ENCODE measurements around the gene IFIT3.

Gene IFIT3

GRCh38 chr10:89301721-89302445 lies 25.9 kb upstream of the IFIT3 start, which contains the start of gene IFIT2:
TSS of gene IFIT2 (plus strand) at chr10:89302046. CDS start at chr10:89302124, 78 bp downstream.
- Histone ChIP-seq H3K27me3 (ENCODE audit: insufficient read depth, low read length, poor library complexity) (no peaks in the 10 kb centered on the region), H4K20me1 (ENCODE audit: insufficient read depth, low read length) (no peaks in the 10 kb centered on the region), H3K9me3 (ENCODE audit: insufficient read depth, low read length, severe bottlenecking) (no peaks in the 10 kb centered on the region), H3K27ac (ENCODE audit: low read length) (peak within 1 kb of the TSS; percentile 85), H3K9ac (ENCODE audit: low read depth, low read length) (peak within 1 kb of the TSS; percentile 58), H2AFZ (ENCODE audit: low read depth, low read length) (peak within 1 kb of the TSS; percentile 79), H3K4me3 (ENCODE audit: low read depth in 1 of 2, low read length in 2 of 2) (peak within 1 kb of the TSS; percentile 58 to 64), H3K36me3 (ENCODE audit: insufficient read depth, low read length) (peaks cover 10% of the 10 kb centered on the region; the same call in 1 of the 2 replicates), H3K4me2 (ENCODE audit: insufficient read depth, low read length) (peak within 1 kb of the TSS; percentile 70), H3K4me1 (ENCODE audit: insufficient read depth, low read length) (peaks cover 33% of the 10 kb centered on the region), H3K79me2 (ENCODE audit: insufficient read depth, low read length) (peaks cover 3% of the 10 kb centered on the region; the same call in 1 of the 2 replicates)
- ATAC-seq (ENCODE audit: insufficient read depth, low read depth) (peak; percentile 84), DNase-seq (peak; percentile 49)
- TF ChIP-seq EZH2 (IDR thresholded peaks at IDR 0.05; ENCODE audit: borderline replicate concordance, low read depth, low read length, severe bottlenecking) = no peak
- no peak for TF ChIP-seq CTCF (IDR thresholded peaks at IDR 0.05; ENCODE audit: borderline replicate concordance, extremely low read depth, low read length, poor library complexity, severe bottlenecking)

GRCh38 chr10:89302625-89303024 lies 25.2 kb upstream of the IFIT3 start:
- ATAC-seq (ENCODE audit: insufficient read depth, low read depth) = no peak
- Histone ChIP-seq H3K36me3 (ENCODE audit: insufficient read depth, low read length) (peaks cover 10% of the 10 kb centered on the region; the same call in 1 of the 2 replicates), H3K27ac (ENCODE audit: low read length) (peak overlapping the region; percentile 85), H3K9me3 (ENCODE audit: insufficient read depth, low read length, severe bottlenecking) (no peaks in the 10 kb centered on the region), H3K4me3 (ENCODE audit: low read depth in 1 of 2, low read length in 2 of 2) (peak overlapping the region; percentile 58 to 64; a peak in 3 of 4 replicates), H3K4me2 (ENCODE audit: insufficient read depth, low read length) (peak overlapping the region; percentile 70), H4K20me1 (ENCODE audit: insufficient read depth, low read length) (no peaks in the 10 kb centered on the region), H3K79me2 (ENCODE audit: insufficient read depth, low read length) (peaks cover 3% of the 10 kb centered on the region; the same call in 1 of the 2 replicates), H3K9ac (ENCODE audit: low read depth, low read length) (peak overlapping the region; percentile 58), H2AFZ (ENCODE audit: low read depth, low read length) (peak overlapping the region; percentile 79), H3K27me3 (ENCODE audit: insufficient read depth, low read length, poor library complexity) (no peaks in the 10 kb centered on the region), H3K4me1 (ENCODE audit: insufficient read depth, low read length) (peaks cover 33% of the 10 kb centered on the region)
- no peak for TF ChIP-seq CTCF (IDR thresholded peaks at IDR 0.05; ENCODE audit: borderline replicate concordance, extremely low read depth, low read length, poor library complexity, severe bottlenecking)
- TF ChIP-seq EZH2 (IDR thresholded peaks at IDR 0.05; ENCODE audit: borderline replicate concordance, low read depth, low read length, severe bottlenecking) = no peak
- DNase-seq = no peak

- H3K4me1 ChIP-seq (ENCODE audit: insufficient read depth, low read length) = peaks cover 33% of the 10 kb centered on the region
- H3K79me2 ChIP-seq (ENCODE audit: insufficient read depth, low read length) = peaks cover 3% of the 10 kb centered on the region; the same call in 1 of the 2 replicates
- H2AFZ ChIP-seq (ENCODE audit: low read depth, low read length) = 0 out of 2 replicates have a peak overlapping the region, but pooled peaks have one; percentile 16
- no peaks in the 10 kb centered on the region for H3K27me3 ChIP-seq (ENCODE audit: insufficient read depth, low read length, poor library complexity)
- H3K4me2 ChIP-seq (ENCODE audit: insufficient read depth, low read length) = peak overlapping the region; percentile 70
- H3K36me3 ChIP-seq (ENCODE audit: insufficient read depth, low read length) = peaks cover 10% of the 10 kb centered on the region; the same call in 1 of the 2 replicates
- peak overlapping the region in 1 of 2 experiments; percentile 19; a peak in 2 of 4 replicates for H3K4me3 ChIP-seq (ENCODE audit: low read depth in 1 of 2, low read length in 2 of 2)
- H4K20me1 ChIP-seq (ENCODE audit: insufficient read depth, low read length) = no peaks in the 10 kb centered on the region
- TF ChIP-seq CTCF (IDR thresholded peaks at IDR 0.05; ENCODE audit: borderline replicate concordance, extremely low read depth, low read length, poor library complexity, severe bottlenecking) = no peak
- no peaks in the 10 kb centered on the region for H3K9me3 ChIP-seq (ENCODE audit: insufficient read depth, low read length, severe bottlenecking)
- DNase-seq = no peak
- no peak overlapping the region; the same call in 1 of the 2 replicates for H3K9ac ChIP-seq (ENCODE audit: low read depth, low read length)
- 0 out of 2 replicates have a peak overlapping the region, but pooled peaks have one; percentile 19 for H3K27ac ChIP-seq (ENCODE audit: low read length)
- ATAC-seq (ENCODE audit: insufficient read depth, low read depth) = no peak
Observed at GRCh38 chr10:89303161-89303560, 24.6 kb upstream of the IFIT3 start.
